Bronchial epithelial cell (primary cell): ENCODE data around the gene MYO18A. TPM values are rescaled to one million over a fixed set of nuclear protein-coding genes. Genes with fewer than 3 reads are reported as not detected.

Experiments used
- DNase-seq: peaks from one replicate; pipeline ENCODE4 v3.0.0-alpha.2; 2010; ENCODE audit warnings: low read depth
- FAIRE-seq: peaks from 2 replicates; lab custom pipeline; 2011; peaks lifted over from hg19 to GRCh38; lab: Jason Lieb, UNC
- H3K27me3 ChIP-seq: 2 replicates; pipeline ENCODE4 v1.5.1; 2011; ENCODE audit warnings: low read length; ENCODE audit not compliant: control insufficient read depth, insufficient read depth
- H3K36me3 ChIP-seq: 2 replicates; pipeline ENCODE4 v1.5.1; 2011; ENCODE audit warnings: low read length; ENCODE audit not compliant: control insufficient read depth, insufficient read depth
- H3K4me3 ChIP-seq: 2 replicates; pipeline ENCODE4 v1.5.1; 2011; ENCODE audit warnings: mild to moderate bottlenecking, low read depth, low read length, control low read depth
- CTCF ChIP-seq: IDR thresholded peaks from 2 replicates; pipeline ENCODE4 v1.5.1; 2011; ENCODE audit warnings: mild to moderate bottlenecking, moderate library complexity, low read length, control low read depth, inconsistent platforms; ENCODE audit not compliant: insufficient read depth, severe bottlenecking
- total RNA-seq: library from RNA; depleted of rRNA; stranded (reverse); fragments of >200 nt; gene quantifications from 2 replicates; pipeline ENCODE4 v1.2.1, GENCODE V29; 2014

MYO18A gene
- total RNA-seq, 1 donor from 2014 or later, result 23.4 TPM

GRCh38 chr17:29094101-29094708 is 86.0 kb downstream of the MYO18A start:
- TF ChIP-seq CTCF, result no peak
- DNase-seq, result no peak
- no peak overlapping the region for H3K4me3 ChIP-seq
- no peak for FAIRE-seq
- peaks cover 62% of the 10 kb centered on the region for H3K36me3 ChIP-seq
- H3K27me3 ChIP-seq, result no peaks in the 10 kb centered on the region

- no peak for TF ChIP-seq CTCF
- peaks cover 58% of the 10 kb centered on the region for H3K36me3 ChIP-seq
- H3K4me3 ChIP-seq, result no peak overlapping the region
- DNase-seq (no peak), FAIRE-seq (no peak)
- H3K27me3 ChIP-seq, result no peaks in the 10 kb centered on the region
Observed at GRCh38 chr17:29093090-29093871, 86.9 kb downstream of the MYO18A start.

- peak; percentile 72 for DNase-seq
- Histone ChIP-seq H3K36me3 (peaks cover 55% of the 10 kb centered on the region), H3K27me3 (no peaks in the 10 kb centered on the region), H3K4me3 (no peak overlapping the region)
- FAIRE-seq, result no peak
- TF ChIP-seq CTCF, result no peak
Observed at GRCh38 chr17:29091606-29092289, 88.5 kb downstream of the MYO18A start.

- TF ChIP-seq CTCF, result no peak
- H3K36me3 ChIP-seq, result peaks cover 53% of the 10 kb centered on the region
- DNase-seq, result no peak
- no peaks in the 10 kb centered on the region for H3K27me3 ChIP-seq
- no peak overlapping the region for H3K4me3 ChIP-seq
- peak; percentile 13 for FAIRE-seq
Observed at GRCh38 chr17:29090750-29091605, 89.2 kb downstream of the MYO18A start.

- DNase-seq (no peak), FAIRE-seq (no peak)
- Histone ChIP-seq H3K27me3 (no peaks in the 10 kb centered on the region), H3K36me3 (peaks cover 55% of the 10 kb centered on the region), H3K4me3 (no peak overlapping the region)
- no peak for TF ChIP-seq CTCF
Observed at GRCh38 chr17:29090108-29090507, 90.1 kb downstream of the MYO18A start.
